Natural killer cell treated with Interleukin-12 subunit alpha and Interleukin-12 subunit beta and Interleukin-15 and Interleukin-18, amount 100 ng/mL, for 72 hours (primary cell): ENCODE data around the gene TTC19. TPM values are rescaled to one million over a fixed set of nuclear protein-coding genes. Genes with fewer than 3 reads are reported as not detected.
"Not testable (repeated sequence)": the region's sequence is repeated elsewhere in the genome, so short reads cannot be mapped to it uniquely, and the experiment has no call there.

Experiments
- ATAC-seq, 2 donors: fragments of 150-1000 bp; cut with Tn5 transposase in 1 of 2; sonication (Bioruptor Pico), chemical (Tn5 transposase) in 1 of 2; 2 replicates each; pipeline ENCODE4 v1.10.0; 2021
- DNase-seq: peaks from one replicate; pipeline ENCODE4 v3.0.0; 2022; ENCODE audit warnings: low spot score
- H3K27ac Mint-ChIP-seq, 2 donors: 1 replicate in 1 of 2; 2 replicates in 1 of 2; pipeline ENCODE4 v1.8.0; 2022; ENCODE audit warnings: mixed read lengths in 2 of 2, mild to moderate bottlenecking in 1 of 2, moderate library complexity in 1 of 2
- H3K27me3 Mint-ChIP-seq, 2 donors: 1 replicate in 1 of 2; 2 replicates in 1 of 2; pipeline ENCODE4 v1.8.0; 2022; ENCODE audit warnings: mixed read lengths in 2 of 2
- H3K36me3 Mint-ChIP-seq: one replicate; pipeline ENCODE4 v1.8.0; 2022; ENCODE audit warnings: mixed read lengths
- H3K4me1 Mint-ChIP-seq, 2 donors: 1 replicate in 1 of 2; 2 replicates in 1 of 2; pipeline ENCODE4 v1.8.0; 2022; ENCODE audit warnings: low read depth in 2 of 2, mixed read lengths in 2 of 2, mild to moderate bottlenecking in 1 of 2
- H3K4me3 Mint-ChIP-seq: one replicate; pipeline ENCODE4 v1.8.0; 2022; ENCODE audit warnings: mixed read lengths
- H3K9me3 Mint-ChIP-seq: 2 replicates; pipeline ENCODE4 v1.8.0; 2022; ENCODE audit warnings: mixed read lengths
- total RNA-seq, 2 donors: library from RNA; stranded (reverse); gene quantifications; one replicate each; pipeline ENCODE4 v1.2.3, GENCODE V29; 2022

Gene TTC19
- total RNA-seq, 2 donors from 2014 or later, result 26.3 to 33.3 TPM

GRCh38 chr17:15966183-15966878, 33.3 kb upstream of the TTC19 start:
- H3K4me3 Mint-ChIP-seq, result peak overlapping the region; percentile 47
- peak overlapping the region in 1 of 2 donors; percentile 53 for H3K27ac Mint-ChIP-seq
- ATAC-seq, result no peak
- H3K36me3 Mint-ChIP-seq, result no peaks in the 10 kb centered on the region
- peaks cover 4 to 7% of the 10 kb centered on the region in 2 donors for H3K4me1 Mint-ChIP-seq
- peaks cover 16 to 23% of the 10 kb centered on the region in 2 donors for H3K27me3 Mint-ChIP-seq
- DNase-seq, result no peak
- H3K9me3 Mint-ChIP-seq, result no peaks in the 10 kb centered on the region

- Mint-ChIP-seq H3K27me3 (peaks cover 16 to 23% of the 10 kb centered on the region in 2 donors), H3K36me3 (no peaks in the 10 kb centered on the region), H3K4me1 (peaks cover 4 to 7% of the 10 kb centered on the region in 2 donors), H3K4me3 (peak overlapping the region; percentile 47), H3K27ac (peak overlapping the region in 1 of 2 donors; percentile 53), H3K9me3 (no peaks in the 10 kb centered on the region)
- no peak for DNase-seq
- no peak for ATAC-seq
These were observed 32.8 kb upstream of the TTC19 start for GRCh38 chr17:15966879-15967248.

- Mint-ChIP-seq H3K27me3 (peaks cover 16 to 23% of the 10 kb centered on the region in 2 donors), H3K9me3 (no peaks in the 10 kb centered on the region), H3K4me3 (no peak overlapping the region), H3K27ac (no peak overlapping the region), H3K4me1 (peaks cover 4 to 7% of the 10 kb centered on the region in 2 donors), H3K36me3 (no peaks in the 10 kb centered on the region)
- DNase-seq (no peak), ATAC-seq (no peak)
These were observed 31.8 kb upstream of the TTC19 start for GRCh38 chr17:15967706-15968399.

- H3K27me3 Mint-ChIP-seq, result peaks cover 16 to 23% of the 10 kb centered on the region in 2 donors
These were observed 30.2 kb upstream of the TTC19 start for GRCh38 chr17:15969463-15969862.

GRCh38 chr17:15970500-15970899, 29.1 kb upstream of the TTC19 start:
- no peak overlapping the region for H3K4me3 Mint-ChIP-seq
- H3K27me3 Mint-ChIP-seq, result peaks cover 16 to 23% of the 10 kb centered on the region in 2 donors
- H3K9me3 Mint-ChIP-seq, result no peaks in the 10 kb centered on the region
- no peak overlapping the region for H3K27ac Mint-ChIP-seq
- ATAC-seq, result no peak
- H3K36me3 Mint-ChIP-seq, result no peaks in the 10 kb centered on the region
- DNase-seq, result no peak
- H3K4me1 Mint-ChIP-seq, result peaks cover 4 to 7% of the 10 kb centered on the region in 2 donors

More at GRCh38 chr17:15969463-15969862, 30.2 kb upstream of the TTC19 start:
- Mint-ChIP-seq H3K27ac (peak overlapping the region in 1 of 2 donors; percentile 4), H3K9me3 (no peaks in the 10 kb centered on the region), H3K4me1 (peaks cover 4 to 7% of the 10 kb centered on the region in 2 donors), H3K4me3 (no peak overlapping the region), H3K36me3 (no peaks in the 10 kb centered on the region)
- ATAC-seq, result no peak
- no peak for DNase-seq

- H3K36me3 Mint-ChIP-seq, result no peaks in the 10 kb centered on the region
- H3K4me3 Mint-ChIP-seq, result no peak overlapping the region
- no peaks in the 10 kb centered on the region for H3K9me3 Mint-ChIP-seq
- no peak overlapping the region for H3K27ac Mint-ChIP-seq
- no peak for ATAC-seq
- DNase-seq, result no peak
- peaks cover 4 to 7% of the 10 kb centered on the region in 2 donors for H3K4me1 Mint-ChIP-seq
- peaks cover 16 to 23% of the 10 kb centered on the region in 2 donors for H3K27me3 Mint-ChIP-seq
These were observed 28.4 kb upstream of the TTC19 start for GRCh38 chr17:15971098-15971678.

GRCh38 chr17:15971882-15972281, 27.7 kb upstream of the TTC19 start:
- no peak overlapping the region for H3K4me3 Mint-ChIP-seq
- peaks cover 0 to 6% of the 10 kb centered on the region in 2 donors for H3K4me1 Mint-ChIP-seq
- no peak overlapping the region for H3K27ac Mint-ChIP-seq
- H3K27me3 Mint-ChIP-seq, result peaks cover 13 to 23% of the 10 kb centered on the region in 2 donors
- ATAC-seq (no peak), DNase-seq (no peak)
- H3K9me3 Mint-ChIP-seq, result no peaks in the 10 kb centered on the region
- peaks cover under 1% of the 10 kb centered on the region for H3K36me3 Mint-ChIP-seq

- H3K9me3 Mint-ChIP-seq, result no peaks in the 10 kb centered on the region
- H3K4me3 Mint-ChIP-seq, result no peak overlapping the region
- peaks cover 13 to 22% of the 10 kb centered on the region in 2 donors for H3K27me3 Mint-ChIP-seq
- H3K27ac Mint-ChIP-seq, result no peak overlapping the region
- no peak for DNase-seq
- peaks cover 4% of the 10 kb centered on the region for H3K36me3 Mint-ChIP-seq
- ATAC-seq, result peak in 1 of 2 donors; percentile 25
- peaks cover 0 to 8% of the 10 kb centered on the region in 2 donors for H3K4me1 Mint-ChIP-seq
These were observed 27.1 kb upstream of the TTC19 start for GRCh38 chr17:15972497-15972951.

- H3K27me3 Mint-ChIP-seq, result peaks cover 11 to 17% of the 10 kb centered on the region in 2 donors
- H3K27ac Mint-ChIP-seq, result no peak overlapping the region
- DNase-seq (no peak), ATAC-seq (no peak)
- peaks cover 0 to 8% of the 10 kb centered on the region in 2 donors for H3K4me1 Mint-ChIP-seq
- no peak overlapping the region for H3K4me3 Mint-ChIP-seq
- peaks cover 7% of the 10 kb centered on the region for H3K36me3 Mint-ChIP-seq
- no peaks in the 10 kb centered on the region for H3K9me3 Mint-ChIP-seq
These were observed 26.6 kb upstream of the TTC19 start for GRCh38 chr17:15973016-15973415.

GRCh38 chr17:15973834-15974233, 25.8 kb upstream of the TTC19 start:
- peaks cover 7 to 13% of the 10 kb centered on the region in 2 donors for H3K27me3 Mint-ChIP-seq
- no peak overlapping the region for H3K4me3 Mint-ChIP-seq
- no peaks in the 10 kb centered on the region for H3K9me3 Mint-ChIP-seq
- DNase-seq, result no peak
- H3K27ac Mint-ChIP-seq, result no peak overlapping the region
- H3K36me3 Mint-ChIP-seq, result peaks cover 9% of the 10 kb centered on the region
- no peak for ATAC-seq
- peaks cover 0 to 6% of the 10 kb centered on the region in 2 donors for H3K4me1 Mint-ChIP-seq

- no peak overlapping the region for H3K27ac Mint-ChIP-seq
- H3K9me3 Mint-ChIP-seq, result no peaks in the 10 kb centered on the region
- H3K27me3 Mint-ChIP-seq, result no peaks in the 10 kb centered on the region
- H3K4me1 Mint-ChIP-seq, result peaks cover 7 to 9% of the 10 kb centered on the region in 2 donors
- H3K4me3 Mint-ChIP-seq, result no peak overlapping the region
- DNase-seq (no peak), ATAC-seq (no peak)
- peaks cover 13% of the 10 kb centered on the region for H3K36me3 Mint-ChIP-seq
These were observed 21.7 kb upstream of the TTC19 start for GRCh38 chr17:15977894-15978293.

GRCh38 chr17:15978606-15979005, 21.0 kb upstream of the TTC19 start:
- no peaks in the 10 kb centered on the region for H3K27me3 Mint-ChIP-seq
- DNase-seq, result no peak
- H3K4me3 Mint-ChIP-seq, result no peak overlapping the region
- no peak for ATAC-seq
- H3K4me1 Mint-ChIP-seq, result peaks cover 7 to 9% of the 10 kb centered on the region in 2 donors
- H3K36me3 Mint-ChIP-seq, result peaks cover 13% of the 10 kb centered on the region
- H3K27ac Mint-ChIP-seq, result no peak overlapping the region
- H3K9me3 Mint-ChIP-seq, result no peaks in the 10 kb centered on the region

GRCh38 chr17:15979013-15979412, 20.6 kb upstream of the TTC19 start:
- not testable (repeated sequence) for DNase-seq, H3K9me3 Mint-ChIP-seq, H3K27ac Mint-ChIP-seq, H3K4me1 Mint-ChIP-seq, ATAC-seq, H3K4me3 Mint-ChIP-seq, H3K27me3 Mint-ChIP-seq
- H3K36me3 Mint-ChIP-seq, result peaks cover 13% of the 10 kb centered on the region

- Mint-ChIP-seq H3K4me3 (no peak overlapping the region), H3K9me3 (no peaks in the 10 kb centered on the region), H3K27me3 (no peaks in the 10 kb centered on the region), H3K27ac (no peak overlapping the region), H3K36me3 (peaks cover 13% of the 10 kb centered on the region), H3K4me1 (peaks cover 7 to 9% of the 10 kb centered on the region in 2 donors)
- DNase-seq, result no peak
- peak in 1 of 2 donors; percentile 41 for ATAC-seq
These were observed 18.4 kb upstream of the TTC19 start for GRCh38 chr17:15981208-15981607.
